ENCODE results near the gene DIP2C. TPM values are rescaled to one million over a fixed set of nuclear protein-coding genes. Genes with fewer than 3 reads are reported as not detected.

DIP2C gene
- total RNA-seq, 1 donor from 2014 or later: 30.8 TPM

- no peak overlapping the region for H3K27ac ChIP-seq (replicated peaks)
- no peaks in the 10 kb centered on the region for H3K27me3 ChIP-seq (ENCODE audit: low read depth)
- TF ChIP-seq CTCF (IDR thresholded peaks at IDR 0.05; ENCODE audit: borderline replicate concordance): no peak
- intact Hi-C loops (cut with micrococcal nuclease): no loop called here
- no peak overlapping the region for H3K4me3 ChIP-seq
- H3K36me3 ChIP-seq: no peaks in the 10 kb centered on the region
- peaks cover 57% of the 10 kb centered on the region for H3K4me1 ChIP-seq
- DNase-seq: no peak
- H3K9me3 ChIP-seq (replicated peaks): no peaks in the 10 kb centered on the region
Observed at GRCh38 chr10:630581-631073, 58.8 kb downstream of the DIP2C start.

GRCh38 chr10:629186-629998 is 60.1 kb downstream of the DIP2C start:
- DNase-seq: no peak
- intact Hi-C loops (cut with micrococcal nuclease): no loop called here
- Histone ChIP-seq H3K4me3 (no peak overlapping the region), H3K36me3 (no peaks in the 10 kb centered on the region), H3K4me1 (peaks cover 57% of the 10 kb centered on the region), H3K27me3 (ENCODE audit: low read depth) (no peaks in the 10 kb centered on the region), H3K9me3 (replicated peaks) (no peaks in the 10 kb centered on the region), H3K27ac (replicated peaks) (no peak overlapping the region)
- TF ChIP-seq CTCF (IDR thresholded peaks at IDR 0.05; ENCODE audit: borderline replicate concordance): no peak

- H3K27ac ChIP-seq (replicated peaks): no peak overlapping the region
- H3K4me1 ChIP-seq: peaks cover 57% of the 10 kb centered on the region
- DNase-seq: no peak
- intact Hi-C loops (cut with micrococcal nuclease): no loop called here
- no peaks in the 10 kb centered on the region for H3K9me3 ChIP-seq (replicated peaks)
- no peaks in the 10 kb centered on the region for H3K27me3 ChIP-seq (ENCODE audit: low read depth)
- H3K36me3 ChIP-seq: no peaks in the 10 kb centered on the region
- TF ChIP-seq CTCF (IDR thresholded peaks at IDR 0.05; ENCODE audit: borderline replicate concordance): no peak
- no peak overlapping the region for H3K4me3 ChIP-seq
Observed at GRCh38 chr10:628386-629045, 61.0 kb downstream of the DIP2C start.

- no peak overlapping the region for H3K4me3 ChIP-seq
- no peaks in the 10 kb centered on the region for H3K27me3 ChIP-seq (ENCODE audit: low read depth)
- no peak for TF ChIP-seq CTCF (IDR thresholded peaks at IDR 0.05; ENCODE audit: borderline replicate concordance)
- DNase-seq: no peak
- H3K4me1 ChIP-seq: peaks cover 61% of the 10 kb centered on the region
- H3K9me3 ChIP-seq (replicated peaks): no peaks in the 10 kb centered on the region
- peak overlapping the region; percentile 94 for H3K27ac ChIP-seq (replicated peaks)
- no peaks in the 10 kb centered on the region for H3K36me3 ChIP-seq
- intact Hi-C loops (cut with micrococcal nuclease): no loop called here
Observed at GRCh38 chr10:627032-627992, 62.2 kb downstream of the DIP2C start.
